Cerebellar cortex (tissue), 1 donor: Measurements from ENCODE around the gene ST13.
"Not testable (repeated sequence)": the region's sequence is repeated elsewhere in the genome, so short reads cannot be mapped to it uniquely, and the experiment has no call there.

ENCODE experiments used
- DNase-seq: peaks from one replicate; pipeline ENCODE4 v3.0.0-alpha.2; 2015; ENCODE audit warnings: low spot score

ST13 gene

DNA sequence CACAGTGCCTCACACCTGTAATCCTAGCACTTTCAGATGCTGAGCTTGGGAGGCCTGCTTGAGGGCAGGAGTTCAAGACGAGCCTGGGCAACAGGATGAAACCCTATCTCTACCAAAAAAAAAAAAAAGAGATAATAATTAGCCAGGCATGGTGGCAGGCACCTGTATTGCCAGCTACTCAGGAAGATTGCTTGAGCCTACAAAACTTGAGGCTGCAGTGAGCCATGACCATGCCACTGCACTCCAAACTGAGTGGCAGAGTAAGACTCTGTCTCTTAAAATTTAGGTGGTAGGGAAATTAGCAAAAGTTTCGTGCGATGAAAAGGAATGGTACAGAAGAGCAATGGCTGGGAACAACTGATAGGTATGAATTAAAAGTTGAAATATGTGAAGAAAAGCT is 18.0 kb downstream of the ST13 start:
- DNase-seq = no peak

DNA sequence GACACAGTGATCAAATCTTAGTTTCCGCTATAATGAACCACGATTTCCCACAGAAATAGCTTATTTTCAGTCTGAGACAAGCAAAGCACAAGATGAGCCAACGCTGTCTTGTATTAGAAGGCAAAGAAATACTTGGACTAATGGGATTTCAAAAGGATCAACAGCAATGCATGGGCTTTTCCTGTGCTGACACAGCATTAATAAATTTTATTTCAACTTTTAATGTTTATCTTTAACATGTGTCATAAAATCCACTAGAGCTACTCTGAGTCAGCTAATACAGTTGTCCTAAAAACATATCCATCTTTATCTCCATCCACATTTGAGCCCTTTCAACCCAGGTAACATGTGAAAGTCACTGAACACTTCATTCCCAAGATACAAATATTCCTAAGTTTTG is 21.8 kb downstream of the ST13 start:
- DNase-seq = no peak

DNA sequence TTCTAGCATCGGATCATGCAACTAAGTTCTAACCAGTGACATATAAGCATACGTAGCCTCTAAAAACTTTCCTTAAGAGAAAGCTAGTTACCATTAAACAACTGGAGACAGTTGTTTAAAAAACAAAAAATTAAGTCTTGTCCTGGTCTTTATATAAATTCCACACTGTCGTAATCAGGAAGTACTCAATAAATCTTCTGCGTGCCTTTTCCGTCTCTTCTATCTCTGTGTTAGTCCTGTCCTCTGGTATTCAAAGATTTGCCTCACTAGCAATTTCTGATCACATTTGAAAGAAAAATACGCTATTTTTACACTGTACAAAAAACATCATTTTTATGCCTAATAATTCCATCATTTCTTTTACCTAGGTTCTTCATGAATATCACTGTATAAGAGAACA is 27.3 kb downstream of the ST13 start:
- DNase-seq = no peak

DNA sequence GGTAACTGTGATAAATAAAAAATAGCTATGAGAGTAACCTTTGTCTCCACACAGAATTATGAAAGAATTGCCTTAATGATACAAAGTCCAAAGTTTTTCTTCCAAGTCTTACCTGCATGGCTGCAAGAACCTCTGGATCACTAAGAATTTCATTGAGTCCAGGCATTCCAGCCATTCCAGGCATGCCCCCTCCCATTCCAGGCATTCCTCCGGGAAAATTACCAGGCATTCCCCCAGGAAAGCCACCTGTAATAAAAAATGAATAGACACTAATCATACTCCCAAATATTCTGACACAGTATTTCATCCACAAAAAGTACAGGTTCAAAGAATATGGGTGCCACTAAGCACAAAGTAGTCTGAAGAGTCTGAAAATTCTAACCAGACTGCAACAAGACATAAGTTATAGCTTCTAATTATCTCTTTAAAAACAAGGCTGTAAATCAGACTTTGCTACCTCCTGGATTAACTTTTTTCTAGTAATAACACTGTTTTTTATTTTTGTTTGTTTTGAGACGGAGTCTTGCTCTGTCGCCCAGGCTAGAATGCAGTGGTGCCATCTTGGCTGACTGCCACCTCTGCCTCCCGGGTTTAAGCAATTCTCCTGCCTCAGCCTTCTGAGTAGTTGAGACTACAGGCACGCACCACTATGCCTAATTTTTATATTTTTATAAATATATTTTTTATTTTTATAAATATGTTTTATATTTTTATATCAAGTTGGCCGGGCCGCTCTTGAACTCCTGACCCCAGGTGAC is 29.3 kb downstream of the ST13 start:
- no peak for DNase-seq

DNA sequence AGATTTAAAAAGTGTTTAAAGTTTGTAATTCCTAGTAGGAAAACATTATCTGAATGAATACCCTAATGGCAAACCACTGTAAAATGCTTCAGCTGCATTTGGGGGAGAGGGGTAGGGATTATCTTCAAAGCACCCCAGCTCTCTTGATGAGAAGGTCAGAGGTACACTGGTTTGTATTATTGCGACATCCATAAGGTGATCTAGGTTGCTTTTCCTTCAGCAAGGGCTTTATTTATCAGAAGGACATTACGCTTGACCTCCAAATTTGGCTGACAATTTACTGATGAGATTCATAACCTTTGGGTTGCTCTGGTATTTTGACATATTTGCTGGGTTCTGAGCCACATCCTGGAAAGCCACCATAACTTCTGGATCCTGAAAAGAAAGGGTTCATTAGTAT is 30.1 kb downstream of the ST13 start:
- not testable (repeated sequence) for DNase-seq

DNA sequence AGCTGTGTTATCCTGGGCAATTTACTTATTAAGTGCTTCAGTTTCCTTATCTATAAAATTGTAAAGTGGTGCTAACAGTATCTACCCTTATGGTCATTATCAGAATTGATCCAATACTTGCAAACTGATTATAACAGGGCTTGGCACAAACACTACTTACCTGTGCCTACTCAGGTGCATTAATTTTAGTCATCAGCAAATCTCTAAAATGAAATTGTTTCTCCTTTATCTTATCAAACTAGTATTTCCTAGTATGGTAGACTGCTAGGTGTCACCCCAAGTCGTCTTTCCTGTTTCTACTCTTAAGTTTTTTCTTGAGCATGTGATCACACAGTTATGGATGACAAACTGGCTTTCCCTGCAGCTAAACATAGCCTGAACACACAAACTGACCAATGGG is 33.0 kb downstream of the ST13 start:
- no peak for DNase-seq

DNA sequence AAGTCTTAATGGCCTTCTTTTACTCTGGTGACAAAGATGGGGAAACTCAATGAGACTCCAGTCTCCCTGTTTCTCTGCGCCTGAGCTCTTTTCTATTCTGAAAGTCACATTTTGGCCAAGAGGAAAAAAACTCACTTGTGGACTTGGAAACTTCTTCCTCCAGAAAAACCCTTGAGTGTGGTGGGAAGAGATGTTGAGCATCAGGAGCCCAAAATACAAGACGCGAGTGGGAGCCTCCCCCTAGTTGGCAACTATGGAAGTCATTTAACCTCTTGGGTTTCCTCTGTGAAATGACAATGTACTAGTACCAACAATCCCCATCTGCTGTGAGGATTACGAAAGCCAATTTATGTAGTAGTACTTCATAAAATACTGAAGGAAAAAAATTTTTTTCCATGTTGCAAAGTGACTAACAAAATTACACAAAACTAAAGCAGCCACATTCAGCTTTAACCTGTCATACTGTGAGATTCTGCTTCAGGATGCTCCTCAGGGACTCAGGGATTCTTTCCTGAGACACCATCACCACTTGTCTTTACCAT is 36.8 kb downstream of the ST13 start:
- DNase-seq = no peak

DNA sequence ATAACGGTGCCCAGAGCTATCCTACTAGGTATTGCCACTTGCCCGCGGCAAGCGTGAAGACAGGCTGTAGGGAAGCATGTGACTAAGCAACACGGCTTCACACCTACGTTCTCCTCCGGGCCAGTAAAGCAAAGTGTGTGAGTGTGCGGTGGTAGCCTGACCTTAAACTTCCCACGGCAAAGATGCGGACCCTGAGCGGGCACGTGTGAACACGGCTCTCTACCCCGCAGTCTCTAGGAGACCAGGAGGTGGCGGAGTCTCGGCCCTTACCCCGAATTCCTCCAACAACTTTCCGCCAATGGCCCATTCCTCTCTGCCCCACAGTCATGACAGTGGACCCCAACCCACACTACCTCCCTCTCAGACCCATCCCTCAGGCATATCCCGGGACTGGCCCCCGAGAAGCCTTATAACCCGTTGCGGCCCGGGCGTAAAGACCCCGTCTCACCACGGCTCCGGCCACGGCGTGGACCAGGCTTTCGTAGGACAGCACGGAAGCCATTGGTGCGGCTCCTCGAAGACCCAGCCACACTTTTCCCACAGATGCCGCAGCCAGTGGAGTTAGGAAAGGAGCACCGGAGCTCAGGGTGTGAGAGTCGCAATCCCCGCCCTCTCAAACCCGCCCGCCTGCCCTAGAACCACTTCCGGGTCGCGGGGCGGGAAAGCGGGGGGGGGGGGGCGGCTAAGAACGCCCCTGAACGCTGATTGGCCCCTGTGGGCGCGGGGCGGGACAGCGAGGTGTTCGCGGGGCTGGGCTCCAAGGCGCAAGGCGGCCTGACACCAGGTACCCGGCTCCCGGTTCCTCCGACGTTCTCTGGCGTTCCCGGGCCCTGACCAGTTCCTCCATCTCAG is 37.5 kb downstream of the ST13 start, which contains the start of gene SLC25A17:
Gene SLC25A17, minus strand, starts transcription at position 600 of the 852 bp plus-strand sequence. Its CDS starts 98 bp downstream, at position 502.
- DNase-seq = peak; percentile 93

DNA sequence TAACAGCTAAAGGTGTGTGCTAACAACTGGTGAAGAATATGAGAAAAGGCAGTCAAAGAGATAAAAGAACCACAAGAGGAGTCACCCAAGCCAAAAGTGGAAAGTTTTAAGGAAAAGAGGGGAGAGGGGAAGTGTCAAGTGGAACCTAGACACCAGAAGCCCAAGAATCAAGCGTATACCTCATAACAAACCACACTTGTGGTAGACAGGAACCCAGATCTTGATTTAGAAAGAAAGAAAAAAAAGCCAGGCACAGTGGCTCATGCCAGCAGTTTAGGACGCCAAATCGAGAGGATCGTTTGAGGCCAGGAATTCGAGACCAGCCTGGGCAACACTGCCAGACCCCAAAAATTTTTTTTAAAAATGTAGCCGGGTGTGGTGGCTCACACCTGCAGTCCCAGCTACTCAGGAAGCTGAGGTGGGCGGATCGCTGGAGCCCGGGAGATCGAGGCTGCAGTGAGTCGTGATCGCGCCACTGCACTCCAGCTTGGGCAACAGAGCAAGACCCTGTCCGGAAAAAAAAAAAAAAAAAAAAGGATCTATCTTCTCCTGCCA is 38.2 kb downstream of the ST13 start:
- DNase-seq = no peak

DNA sequence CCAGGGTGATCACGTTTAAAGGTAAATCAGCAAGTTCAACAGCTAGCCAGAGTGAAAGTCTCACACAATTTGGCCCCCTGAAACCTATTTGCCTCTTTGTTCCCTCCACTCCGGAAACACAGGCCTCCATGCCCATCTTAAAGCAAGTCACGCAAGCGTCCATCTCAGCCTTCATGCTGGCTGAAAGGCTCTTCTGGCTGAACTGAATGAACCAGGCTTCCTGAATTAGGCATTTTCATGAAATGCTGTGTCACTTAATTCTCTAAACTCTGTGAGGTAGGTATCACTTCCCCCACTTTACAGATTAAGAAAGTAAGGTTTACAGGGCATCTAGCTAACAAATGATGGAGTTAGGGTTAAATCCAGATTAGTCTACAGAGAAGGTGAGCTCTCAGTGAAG is 38.7 kb downstream of the ST13 start:
- no peak for DNase-seq

DNA sequence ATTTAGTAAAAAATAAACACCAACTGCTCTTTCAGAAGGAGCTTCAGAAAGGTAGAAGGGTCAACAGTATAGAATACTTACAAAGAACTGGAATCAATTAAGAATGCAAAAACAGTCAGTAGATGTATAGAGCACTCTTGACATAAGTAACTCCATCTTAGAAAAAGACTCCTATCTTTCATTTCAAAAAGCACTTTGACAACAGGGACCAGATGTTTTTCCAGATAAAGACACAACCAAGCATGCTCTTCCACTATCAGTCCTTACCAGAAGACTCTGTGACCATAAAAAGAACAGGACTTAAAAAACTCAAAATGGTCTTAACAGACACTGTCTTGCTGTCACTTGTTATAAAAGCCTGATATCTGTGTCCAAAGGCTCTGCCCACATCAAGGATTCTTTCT is 42.5 kb downstream of the ST13 start:
- DNase-seq = no peak

DNA sequence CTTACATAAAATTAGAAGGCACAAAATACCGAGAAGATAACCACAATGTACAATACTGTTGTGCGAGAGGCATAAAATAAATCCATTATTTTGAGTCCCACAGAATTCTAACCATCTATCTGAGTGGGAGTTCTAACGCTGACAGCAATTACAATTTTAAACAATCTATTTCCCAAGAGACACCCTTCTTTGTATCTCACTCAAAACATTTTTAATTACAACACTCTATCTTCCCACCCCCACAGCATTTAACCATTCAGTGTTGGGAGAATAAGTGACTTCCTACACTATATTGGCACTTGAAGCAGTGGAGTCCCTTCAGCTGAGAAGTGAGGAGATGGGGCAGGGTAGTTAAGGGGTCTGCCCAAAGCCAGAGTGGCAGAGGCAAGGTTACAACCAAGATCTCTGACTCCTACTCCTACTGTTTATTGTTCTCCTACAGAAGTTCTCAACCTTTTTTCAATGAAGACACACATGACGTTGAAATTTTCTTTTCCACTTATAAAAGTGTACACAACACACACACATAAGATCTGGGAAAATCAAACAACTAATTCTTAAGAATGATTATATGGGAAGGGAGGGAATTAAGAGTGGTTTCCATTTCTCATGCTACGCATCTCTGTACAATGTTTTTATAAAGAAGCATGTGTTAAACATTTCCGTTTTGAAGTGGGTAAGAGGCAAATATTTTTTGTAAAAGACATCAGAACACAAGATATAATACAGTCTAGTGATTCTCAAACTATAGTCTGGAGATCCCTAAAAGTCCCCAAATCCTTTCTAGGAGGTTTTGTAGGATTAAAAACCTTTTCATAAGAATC is 48.2 kb downstream of the ST13 start:
- no peak for DNase-seq

DNA sequence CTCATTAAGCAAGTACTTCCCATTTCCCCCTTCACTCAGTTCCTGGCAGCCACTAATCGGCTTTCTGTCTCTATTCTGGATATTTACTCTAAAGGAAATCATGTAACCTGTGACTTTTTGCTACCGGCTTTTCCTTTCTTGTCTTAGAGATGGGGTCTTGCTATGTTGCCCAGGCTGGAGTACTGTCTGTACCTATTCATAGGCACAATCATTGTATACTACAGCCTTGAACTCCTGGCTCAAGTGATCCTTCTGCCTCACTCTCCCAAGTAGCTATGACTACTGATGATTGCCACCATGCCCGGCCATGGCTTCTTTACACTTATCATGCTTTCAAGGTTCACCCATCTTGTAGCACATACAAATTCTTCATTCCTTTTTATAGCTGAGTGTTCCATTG is 49.7 kb downstream of the ST13 start:
- no peak for DNase-seq

DNA sequence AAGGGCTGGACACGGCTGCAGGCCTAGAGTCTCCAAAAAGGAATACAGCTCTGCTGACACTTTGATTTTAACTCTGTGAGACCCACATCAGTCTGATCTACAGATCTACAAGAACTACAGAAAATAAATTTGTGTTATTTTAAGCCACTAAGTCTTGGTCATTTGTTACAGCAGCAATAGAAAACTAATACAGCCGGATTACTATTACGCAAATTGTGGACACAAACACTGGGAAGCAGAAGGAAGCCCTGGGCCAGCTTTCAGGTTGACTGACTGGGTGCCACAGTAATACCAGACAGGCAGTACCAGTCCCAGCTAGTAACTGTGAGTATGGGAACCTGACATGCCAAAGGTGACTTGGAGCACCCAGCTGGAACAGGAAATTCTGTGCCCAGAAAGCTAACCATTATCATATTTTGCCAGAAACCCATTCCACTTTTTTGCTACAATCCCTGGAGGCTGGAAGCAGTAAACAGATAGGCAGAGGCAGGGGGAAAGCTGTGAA is 50.7 kb downstream of the ST13 start:
- no peak for DNase-seq

DNA sequence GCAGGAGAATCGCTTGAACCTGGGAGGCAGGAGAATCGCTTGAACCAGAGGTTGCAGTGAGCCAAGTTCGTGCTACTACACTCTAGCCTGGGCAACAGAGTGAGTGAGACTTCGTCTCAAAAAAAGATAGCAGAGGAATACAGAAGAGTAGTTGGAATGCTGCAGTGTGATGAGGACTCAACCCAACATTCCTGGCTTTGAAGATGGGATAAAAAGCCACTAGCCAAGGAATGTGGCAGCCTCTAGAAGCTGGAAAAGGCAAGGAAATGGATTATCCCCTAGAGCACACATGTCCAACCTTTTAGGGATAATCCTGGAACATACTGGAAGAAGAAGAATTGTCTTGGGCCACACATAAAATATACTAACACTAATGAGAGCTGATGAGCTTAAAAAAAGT is 51.2 kb downstream of the ST13 start:
- DNase-seq = no peak

DNA sequence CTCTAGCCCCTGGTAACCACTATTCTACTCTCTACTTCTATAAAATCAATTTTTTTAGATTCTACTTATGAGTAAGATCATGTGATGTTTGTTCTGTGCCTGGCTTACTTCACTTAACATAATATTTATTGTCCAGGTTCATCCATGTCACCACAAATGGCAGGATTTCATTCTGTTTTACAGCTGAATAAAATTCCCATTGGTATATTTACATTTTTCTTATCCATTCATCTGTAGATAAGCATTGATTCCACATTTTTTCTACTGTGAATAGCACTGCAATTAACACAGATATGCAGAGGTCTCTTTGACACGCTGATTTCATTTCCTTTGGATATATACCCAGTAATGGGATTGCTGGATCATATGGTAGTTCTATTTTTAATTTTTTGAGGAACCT is 53.1 kb downstream of the ST13 start:
- DNase-seq = no peak

DNA sequence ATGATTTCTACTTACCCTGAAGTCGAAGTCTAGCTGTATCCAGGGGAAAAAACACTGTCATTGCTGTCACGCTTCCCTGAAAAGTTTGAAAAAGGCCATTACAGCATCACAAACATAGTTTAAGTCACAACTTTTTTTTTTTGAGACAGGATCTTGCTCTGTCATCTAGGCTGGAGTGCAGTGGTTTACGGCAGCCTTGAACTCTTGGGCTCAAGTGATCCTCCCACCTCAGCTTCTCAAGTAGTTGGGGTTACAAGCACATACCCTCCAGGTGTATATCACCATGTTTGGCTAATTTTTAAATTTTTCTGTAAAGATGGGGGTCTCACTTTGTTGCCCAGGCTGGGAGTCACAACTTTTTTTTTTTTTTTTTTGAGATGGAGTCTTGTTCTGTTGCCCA is 57.4 kb downstream of the ST13 start:
- no peak for DNase-seq

DNA sequence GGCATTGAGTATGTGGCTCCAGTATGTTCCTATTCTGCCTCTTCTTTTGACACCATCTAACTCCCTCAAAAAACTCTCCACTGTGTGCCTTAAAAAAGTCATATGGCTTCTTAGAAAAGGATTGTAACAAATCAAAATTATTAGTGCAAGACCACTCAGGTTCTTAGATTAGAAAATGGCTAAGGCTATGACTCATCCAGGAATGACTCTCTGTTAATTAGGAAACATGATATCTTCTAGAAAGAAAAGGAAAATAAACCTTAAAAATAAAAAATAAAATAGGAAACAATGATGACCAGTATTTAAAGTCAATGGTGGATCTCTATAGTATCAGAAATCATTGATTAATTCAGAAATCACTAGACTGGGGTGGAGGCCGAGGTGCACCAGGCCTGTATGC is 59.0 kb downstream of the ST13 start:
- no peak for DNase-seq

DNA sequence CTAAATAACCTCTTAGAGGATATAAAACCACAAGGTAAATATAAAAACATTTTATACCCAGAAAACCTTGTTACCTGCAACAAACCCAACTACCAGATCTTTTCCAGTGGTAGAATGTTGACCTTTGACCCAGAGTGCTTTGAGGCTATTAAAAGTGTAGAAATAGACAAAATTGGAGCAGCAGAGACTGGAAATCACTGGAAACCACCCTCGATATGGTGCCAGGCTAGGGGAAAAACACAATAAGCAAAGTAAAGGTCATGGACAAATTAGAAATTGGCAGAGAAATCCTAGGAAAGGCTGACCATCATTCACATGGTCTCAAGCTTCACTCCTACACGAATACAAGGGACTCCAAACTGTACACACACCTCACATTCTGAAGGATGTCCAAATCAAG is 64.0 kb downstream of the ST13 start:
- DNase-seq = no peak

DNA sequence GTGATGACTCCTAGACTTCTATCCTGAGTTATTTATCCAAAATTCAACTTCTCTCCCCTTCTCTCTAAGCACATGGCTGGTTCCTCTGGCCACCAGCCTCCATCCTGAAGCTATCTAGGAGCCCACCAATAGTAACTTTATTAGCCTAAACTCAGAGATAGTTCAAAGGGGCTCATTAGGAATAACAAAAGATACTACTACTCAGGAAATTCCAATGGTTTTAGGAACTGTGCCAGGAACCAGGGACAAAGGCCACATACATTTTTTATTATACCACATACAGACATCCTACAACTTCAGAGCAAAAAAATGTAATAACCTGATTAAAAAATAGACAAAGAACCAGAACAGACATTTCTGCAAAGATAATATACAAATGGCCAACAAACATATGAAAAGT is 65.2 kb downstream of the ST13 start:
- no peak for DNase-seq

DNA sequence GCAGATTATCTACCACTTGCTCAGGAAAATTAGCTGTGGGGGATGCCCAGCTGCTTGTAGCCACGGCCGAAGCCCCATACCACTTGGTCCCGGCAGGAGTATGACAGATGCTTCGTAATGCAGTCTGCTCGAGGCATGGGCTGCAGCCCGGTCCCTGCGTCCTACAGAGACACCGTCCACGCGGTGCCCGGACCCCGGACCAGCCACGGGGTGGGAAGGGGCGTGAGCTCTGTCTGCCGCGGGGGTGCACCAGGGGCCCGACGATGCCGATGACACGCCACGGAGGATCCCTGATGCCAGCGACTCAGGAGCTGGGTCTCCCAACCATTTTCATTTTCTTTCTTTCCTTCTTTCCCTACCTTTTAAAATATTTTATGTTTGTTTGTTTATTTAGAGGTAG is 67.3 kb downstream of the ST13 start:
- DNase-seq = no peak

DNA sequence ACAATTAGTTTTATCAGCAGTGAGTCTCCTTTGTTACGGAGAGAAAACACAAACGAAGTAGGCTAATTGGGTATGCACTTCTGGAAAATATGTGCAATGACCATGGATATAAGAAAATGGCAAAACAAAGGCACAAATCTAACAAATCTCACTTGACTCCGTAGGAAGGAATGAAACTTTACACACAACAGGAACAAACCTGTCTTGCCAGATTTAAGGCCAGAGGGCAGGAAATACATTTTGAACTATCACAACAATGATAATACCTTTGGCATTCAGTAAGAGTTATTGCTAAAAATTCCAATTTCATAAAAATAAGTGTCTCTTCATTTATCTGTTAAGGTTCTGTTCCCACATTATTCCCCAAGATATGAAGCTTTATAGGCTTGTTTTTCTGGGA is 73.9 kb downstream of the ST13 start:
- no peak for DNase-seq
